Right lobe of liver (tissue), 4 donors: Measurements from ENCODE around the gene RBM15.

Source experiments
- CTCF ChIP-seq, 4 donors: fragments of 200-600 bp in 3 of 4; fragments of 450-650 bp in 1 of 4; IDR thresholded peaks; one replicate each; pipeline versions ENCODE4 v1.5.1 to v1.8.0; 2016 to 2022; ENCODE audit warnings: antibody characterized with exemption in 4 of 4, mild to moderate bottlenecking in 2 of 4
- POLR2A ChIP-seq: fragments of 450-650 bp; IDR thresholded peaks from one replicate; pipeline ENCODE4 v1.6.1; 2017; ENCODE audit warnings: antibody characterized with exemption, mild to moderate bottlenecking
- donor health status: DM: no; HTN: no; CAD: no.
- donor health status: DM: no; HTN: no; CAD: no.
- donor health status: DM: no; HTN: yes; CAD: no.

GRCh38 chr1:110293601-110294104 is 45.5 kb upstream of the RBM15 start:
- no peak for TF ChIP-seq CTCF (IDR thresholded peaks at IDR 0.05)
- TF ChIP-seq POLR2A: no peak
